NCI-H1092 (cell line): ENCODE measurements around the gene SGO1.

ENCODE experiments used
- DNase-seq: peaks from one replicate; lab custom pipeline; 2025; lab: John Stamatoyannopoulos, UW

The SGO1 gene

GRCh38 chr3:20154928-20155327, 31.1 kb downstream of the SGO1 start:
- no peak for DNase-seq

DNA sequence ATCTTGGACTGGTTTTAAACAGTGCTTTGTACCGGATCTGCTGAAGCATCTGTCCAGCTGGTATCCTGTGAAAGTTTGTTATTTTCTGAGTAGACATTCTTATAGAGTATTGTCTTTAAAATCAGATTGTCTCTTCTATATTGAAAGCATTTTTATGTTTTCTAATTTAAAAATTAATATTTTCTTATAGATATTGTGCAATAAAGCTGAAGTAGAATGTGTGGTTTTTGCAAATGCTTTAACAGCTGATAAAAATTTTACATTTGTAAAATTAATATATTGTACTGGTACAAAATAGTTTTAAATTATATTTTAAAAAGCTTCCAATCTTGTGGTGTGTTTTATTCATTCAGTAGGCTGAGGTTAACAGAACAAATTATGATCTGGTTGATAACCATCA, 31.9 kb downstream of the SGO1 start:
- no peak for DNase-seq

DNA sequence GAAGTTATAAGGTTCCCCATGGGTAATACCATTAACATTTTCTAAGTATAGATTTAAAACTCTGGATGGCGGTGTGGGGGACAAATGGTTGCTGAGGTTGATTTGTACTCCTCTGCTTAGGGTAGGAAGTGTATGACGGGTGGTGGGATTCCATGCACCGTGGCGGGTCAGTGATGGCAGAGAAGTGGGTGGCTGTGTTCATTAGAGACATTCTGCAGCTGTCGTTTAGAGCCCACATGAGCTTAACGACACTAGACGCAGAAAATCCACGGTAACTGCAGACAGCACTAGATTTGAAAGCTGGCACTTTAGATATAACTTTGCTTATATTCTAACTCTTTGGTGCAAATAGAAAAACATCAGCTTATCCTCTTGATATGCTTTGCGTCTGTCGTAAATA, 37.5 kb downstream of the SGO1 start:
- no peak for DNase-seq

DNA sequence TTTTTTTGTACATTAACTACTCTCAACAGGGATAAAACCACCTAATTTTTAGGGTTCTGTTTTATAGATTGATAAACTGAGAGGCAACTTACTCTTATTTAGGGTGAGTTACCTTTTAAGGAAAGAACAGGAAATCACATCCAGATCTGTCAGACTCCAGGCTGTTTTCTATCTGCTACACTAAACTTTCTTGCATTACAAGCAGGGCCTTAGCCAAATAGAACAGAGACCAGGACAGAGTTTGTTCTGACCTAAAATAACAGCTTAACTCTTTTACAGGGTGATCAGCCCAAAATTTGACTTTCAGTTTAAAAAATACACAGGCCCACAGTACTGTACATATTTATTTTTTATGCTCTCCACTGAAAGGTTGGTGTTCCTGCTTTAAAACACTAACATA, 38.6 kb downstream of the SGO1 start:
- no peak for DNase-seq

DNA sequence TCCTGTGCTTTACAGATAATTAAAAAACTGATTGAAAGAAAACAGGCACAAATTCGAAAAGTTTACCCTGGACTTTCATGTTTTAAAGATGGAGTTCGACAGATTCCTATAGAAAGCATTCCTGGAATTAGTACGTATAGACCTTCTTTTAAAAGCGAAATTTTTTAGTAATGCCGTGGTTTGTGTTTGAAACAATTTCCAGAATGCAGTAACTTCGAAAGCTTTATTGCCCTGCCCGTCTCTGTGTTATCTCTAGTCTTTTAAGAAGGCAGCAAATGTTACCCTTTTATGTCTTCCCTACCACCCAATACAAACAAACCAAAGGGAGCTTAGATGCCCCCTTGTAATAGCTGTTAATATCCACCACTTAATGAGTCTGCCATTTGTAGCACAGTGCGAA, 39.7 kb downstream of the SGO1 start:
- no peak for DNase-seq

- DNase-seq = no peak
Observed at GRCh38 chr3:20145874-20146273, 40.1 kb downstream of the SGO1 start.

DNA sequence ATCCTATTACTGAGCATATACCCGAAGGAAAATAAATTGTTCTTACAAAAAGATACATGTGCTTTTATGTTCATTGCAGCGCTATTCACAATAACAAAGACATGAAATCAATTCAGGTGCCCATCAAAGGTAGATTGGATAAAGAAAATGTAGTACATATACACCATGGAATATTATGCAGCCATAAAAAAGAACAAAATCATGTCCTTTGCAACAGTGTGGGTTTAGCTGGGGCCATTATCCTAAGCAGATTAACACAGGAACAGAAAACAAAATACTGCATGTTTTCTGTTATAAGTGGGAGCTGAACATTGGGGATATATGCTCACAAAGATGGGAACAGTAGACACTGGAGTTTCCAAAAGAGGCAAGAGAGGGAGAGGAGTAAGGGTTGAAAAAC, 42.5 kb downstream of the SGO1 start:
- DNase-seq = no peak

DNA sequence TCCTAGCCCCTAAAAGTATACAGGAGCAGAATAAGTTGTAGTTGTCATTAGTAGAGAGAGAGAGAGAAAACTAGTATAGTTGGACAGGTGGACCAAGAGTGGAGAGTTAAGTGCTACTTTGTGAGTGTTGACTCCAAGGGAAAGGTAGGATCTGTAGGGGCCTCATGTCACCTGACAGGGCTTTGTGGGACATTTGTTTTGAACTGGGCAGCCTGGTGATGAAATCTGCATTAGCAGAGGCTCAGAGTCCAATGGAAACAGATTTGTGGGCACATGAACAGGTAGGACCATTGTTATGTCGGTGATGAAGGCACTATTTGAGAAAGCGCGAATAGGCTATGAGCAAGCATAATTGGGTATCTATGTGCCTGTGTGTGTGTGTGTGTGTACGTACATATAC, 43.5 kb downstream of the SGO1 start:
- DNase-seq = no peak

- DNase-seq = peak; percentile 57
Observed at GRCh38 chr3:20141851-20142250, 44.2 kb downstream of the SGO1 start.

- no peak for DNase-seq
Observed at GRCh38 chr3:20141316-20141715, 44.7 kb downstream of the SGO1 start.

DNA sequence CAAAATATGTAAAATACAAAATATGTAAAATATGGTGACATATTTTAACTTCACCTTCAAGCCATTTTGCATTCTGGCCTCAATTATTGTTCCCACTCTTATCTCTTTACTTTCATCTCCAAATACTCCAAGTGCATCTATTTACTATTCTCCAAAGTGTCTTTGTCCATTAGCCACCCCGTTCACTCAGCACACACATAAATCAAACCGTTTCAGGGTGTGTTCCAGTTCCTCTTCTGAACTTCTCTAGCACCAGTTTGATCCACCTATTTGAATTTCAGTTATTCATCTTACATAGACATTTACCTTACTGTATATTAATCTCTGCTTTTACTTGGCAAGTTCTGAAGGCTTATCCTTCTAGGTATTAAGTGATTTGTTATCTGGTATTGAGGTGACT, 45.1 kb downstream of the SGO1 start:
- DNase-seq = no peak

GRCh38 chr3:20137647-20138046, 48.4 kb downstream of the SGO1 start:
- DNase-seq = no peak

DNA sequence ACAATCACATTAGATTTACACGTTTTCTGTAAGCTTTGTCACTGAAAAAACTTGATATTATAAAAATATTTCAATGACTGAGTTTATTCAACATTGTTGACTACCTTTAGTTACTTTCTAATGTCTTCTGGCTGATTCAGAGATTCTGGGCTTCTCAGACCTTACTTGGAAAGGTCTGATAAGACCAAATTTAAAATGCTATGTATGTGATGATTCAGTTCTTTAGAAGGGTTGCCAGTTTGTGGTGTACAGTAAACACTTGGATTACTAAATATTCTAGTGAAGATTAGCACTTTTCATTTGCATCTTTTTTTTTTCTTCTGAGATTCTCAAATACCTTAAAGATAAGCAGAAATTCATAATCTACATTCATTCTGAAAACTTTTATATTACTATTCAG, 49.8 kb downstream of the SGO1 start:
- no peak for DNase-seq

- no peak for DNase-seq
Observed at GRCh38 chr3:20130106-20130505, 55.9 kb downstream of the SGO1 start.

GRCh38 chr3:20128358-20128757, 57.6 kb downstream of the SGO1 start:
- DNase-seq = no peak

GRCh38 chr3:20125897-20126296, 60.1 kb downstream of the SGO1 start:
- no peak for DNase-seq

- no peak for DNase-seq
Observed at GRCh38 chr3:20125289-20125688, 60.7 kb downstream of the SGO1 start.

DNA sequence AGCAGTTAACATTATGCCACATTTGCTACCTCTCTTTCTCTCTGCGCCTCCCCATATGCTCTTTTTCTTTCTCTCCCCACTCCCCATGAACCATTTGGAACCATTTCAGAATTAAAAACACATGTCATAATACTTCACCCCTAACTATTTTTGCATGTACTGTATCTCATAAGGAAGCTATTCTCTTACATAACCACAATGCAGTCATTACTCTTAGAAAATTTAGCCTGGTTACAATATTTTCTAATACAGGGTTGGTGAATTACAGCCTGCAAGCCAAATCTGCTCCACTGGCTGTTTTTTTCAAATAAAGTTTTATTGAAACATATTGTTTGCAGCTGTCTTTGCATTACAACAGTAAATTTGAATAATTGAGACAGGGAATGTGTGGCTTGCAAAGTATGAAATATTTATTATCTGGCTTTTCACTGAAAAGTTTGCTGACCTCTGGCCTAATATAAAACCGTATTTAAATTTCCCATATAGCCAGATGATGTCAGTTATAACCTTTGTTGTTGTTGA, 62.8 kb downstream of the SGO1 start:
- no peak for DNase-seq

- no peak for DNase-seq
Observed at GRCh38 chr3:20121088-20121487, 64.9 kb downstream of the SGO1 start.
